Suppressor macrophage treated with lipopolysaccharide for 4 hours (primary cell): ENCODE measurements around the gene UBE2E2.

ENCODE experiments used
- DNase-seq: peaks from one replicate; pipeline ENCODE4 v3.0.0-alpha.2; 2020

UBE2E2 gene

DNA sequence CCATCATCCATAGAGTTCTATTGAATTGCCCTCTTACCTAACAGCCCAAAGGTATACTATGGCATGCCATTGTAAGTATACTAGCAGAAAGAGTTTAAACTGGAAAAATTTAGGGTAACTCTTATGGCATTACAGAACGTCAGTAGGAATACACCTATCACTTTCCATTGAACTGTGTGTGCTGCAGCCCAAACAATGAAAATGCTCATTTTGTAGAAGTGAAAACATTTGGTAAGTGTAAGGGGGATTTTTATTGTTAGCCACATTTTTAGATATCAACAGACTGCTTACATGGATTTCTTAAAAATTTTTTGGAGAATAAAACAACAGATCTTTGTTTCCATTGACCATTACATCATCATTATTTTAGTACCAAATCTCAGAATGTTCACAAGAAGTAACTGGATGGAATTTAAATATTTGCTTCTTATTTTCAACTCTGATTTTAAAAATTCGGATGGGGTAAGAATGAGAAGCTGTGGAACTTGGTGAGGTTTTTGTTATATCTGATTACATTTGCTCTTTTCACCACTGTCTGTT lies 245.9 kb downstream of the UBE2E2 start:
- DNase-seq: no peak

DNA sequence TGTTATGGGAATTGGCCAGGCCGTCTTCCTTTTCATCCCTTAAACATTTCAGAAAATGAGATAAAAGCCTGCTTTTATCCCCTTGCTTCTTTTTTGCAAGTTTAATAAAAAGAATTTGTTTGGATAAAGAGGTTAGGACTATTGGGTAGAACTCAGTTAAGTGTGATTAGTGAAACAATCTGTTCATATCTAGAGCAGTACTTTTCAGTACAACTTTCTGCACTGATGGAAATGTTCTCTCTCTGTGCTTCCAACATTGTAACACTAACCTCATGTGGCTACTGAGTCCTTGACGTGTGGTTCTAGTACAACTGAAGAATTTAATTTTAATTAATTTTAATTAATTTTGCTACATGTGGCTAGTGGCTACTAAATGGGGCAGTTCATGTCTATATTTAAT lies 246.9 kb downstream of the UBE2E2 start:
- no peak for DNase-seq

DNA sequence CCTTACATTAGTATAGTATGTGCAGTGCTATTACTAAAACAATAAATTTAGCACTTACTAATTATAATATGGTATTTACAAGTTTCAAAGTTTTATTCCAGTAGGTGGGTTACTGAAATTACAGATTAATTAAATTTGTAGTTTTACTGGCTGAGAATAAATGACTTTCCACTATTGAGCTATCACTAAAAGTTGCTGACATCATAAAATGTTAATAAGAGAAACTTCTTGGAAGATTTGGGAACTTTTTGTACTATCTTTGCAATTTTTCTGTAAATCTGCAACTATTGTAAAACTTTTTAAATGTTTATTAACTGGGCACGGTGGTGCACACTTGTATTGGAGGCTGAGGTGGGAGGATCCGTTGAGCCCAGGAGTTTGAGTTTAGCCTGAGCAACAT lies 247.7 kb downstream of the UBE2E2 start:
- no peak for DNase-seq

DNA sequence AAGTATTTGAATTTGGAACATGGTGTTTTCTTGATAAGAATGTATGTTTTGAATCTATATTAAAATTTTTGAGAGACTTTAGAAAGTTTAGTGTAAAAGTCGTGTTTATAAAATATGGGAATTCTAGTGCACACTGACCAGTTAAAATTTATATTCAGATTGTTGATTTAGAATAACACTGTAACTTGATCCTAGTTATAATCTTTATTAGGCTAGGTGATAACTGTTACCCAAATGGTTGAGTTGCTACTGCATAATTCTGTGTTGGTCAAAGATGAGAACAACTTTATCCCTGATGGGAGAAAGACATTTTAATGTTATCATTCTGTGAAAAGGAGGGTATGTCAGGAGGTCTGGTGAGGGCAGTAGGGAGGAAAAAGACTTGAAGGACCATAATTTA lies 249.3 kb downstream of the UBE2E2 start:
- no peak for DNase-seq

DNA sequence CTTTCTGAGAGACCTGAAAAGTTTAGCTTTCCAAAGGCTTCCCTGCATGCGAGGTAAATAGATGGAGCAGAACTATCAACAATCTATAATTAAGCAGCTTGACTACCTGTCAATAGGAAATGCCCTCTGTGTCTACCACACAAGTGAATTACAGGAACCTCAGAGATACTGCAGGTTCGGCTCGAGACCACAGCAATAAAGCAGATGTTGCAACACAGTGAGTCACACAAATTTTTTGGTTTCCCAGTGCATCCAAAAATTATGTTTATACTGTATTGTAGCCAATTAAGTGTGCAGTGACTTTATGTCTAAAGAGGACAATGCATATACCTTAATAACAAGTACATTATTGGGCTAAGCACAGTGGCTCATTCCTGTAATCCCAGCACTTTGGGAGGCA lies 252.0 kb downstream of the UBE2E2 start:
- DNase-seq: peak; percentile 24

DNA sequence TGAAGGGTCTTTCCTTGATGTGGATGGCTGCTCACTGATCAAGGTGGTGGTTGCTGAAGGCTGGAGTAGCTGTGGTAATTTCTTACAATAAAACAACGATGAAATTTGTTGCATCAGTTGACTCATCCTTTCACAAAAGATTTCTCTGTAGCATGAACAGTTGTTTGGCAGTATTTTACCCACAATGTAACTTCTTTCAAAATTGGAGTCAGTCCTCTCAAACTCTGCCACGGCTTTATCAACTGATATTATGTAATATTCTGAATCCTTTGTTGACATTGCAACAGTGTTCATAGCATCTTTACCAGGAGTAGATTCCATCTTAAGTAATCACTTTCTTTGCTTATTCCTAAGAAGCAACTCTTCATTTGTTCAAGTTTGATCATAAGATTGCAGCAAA lies 252.6 kb downstream of the UBE2E2 start:
- peak; percentile 4 for DNase-seq

DNA sequence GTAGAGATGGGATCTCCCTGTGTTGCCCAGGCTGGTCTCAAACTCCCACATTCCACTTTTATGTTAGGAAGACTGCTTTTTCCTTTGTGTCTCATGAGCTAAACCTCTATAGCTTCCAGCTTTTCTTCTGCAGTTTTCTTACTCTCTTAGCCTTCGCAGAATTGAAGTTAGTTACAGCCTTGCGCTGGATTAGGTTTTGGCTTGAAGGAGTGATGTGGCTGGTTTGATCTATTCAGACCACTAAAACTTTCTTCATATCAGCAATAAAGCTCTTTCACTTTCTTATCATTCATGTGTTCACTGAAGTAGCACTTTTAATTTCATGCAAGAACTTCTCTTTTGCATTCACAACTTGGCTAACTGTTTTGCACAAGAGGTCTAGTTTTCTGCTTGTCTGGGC lies 254.6 kb downstream of the UBE2E2 start:
- DNase-seq: no peak

DNA sequence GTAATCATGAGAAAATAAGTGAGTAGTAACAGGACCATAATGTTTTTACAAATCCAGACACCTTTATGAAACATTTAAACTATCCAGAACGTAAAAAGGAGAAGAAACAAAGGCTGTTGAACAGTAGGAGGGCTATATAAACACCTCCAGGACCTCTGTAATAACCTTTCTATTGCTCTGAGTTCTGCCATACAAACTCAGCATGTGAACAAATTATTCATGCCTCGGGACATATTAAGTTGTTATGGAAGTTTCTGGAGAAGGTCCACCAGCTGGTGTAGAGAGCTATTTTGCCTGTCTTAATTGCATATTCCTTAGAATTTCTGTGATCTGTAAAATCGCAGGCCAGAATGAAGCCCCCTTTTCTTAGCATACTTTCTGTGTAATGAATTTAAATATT lies 256.3 kb downstream of the UBE2E2 start:
- no peak for DNase-seq

DNA sequence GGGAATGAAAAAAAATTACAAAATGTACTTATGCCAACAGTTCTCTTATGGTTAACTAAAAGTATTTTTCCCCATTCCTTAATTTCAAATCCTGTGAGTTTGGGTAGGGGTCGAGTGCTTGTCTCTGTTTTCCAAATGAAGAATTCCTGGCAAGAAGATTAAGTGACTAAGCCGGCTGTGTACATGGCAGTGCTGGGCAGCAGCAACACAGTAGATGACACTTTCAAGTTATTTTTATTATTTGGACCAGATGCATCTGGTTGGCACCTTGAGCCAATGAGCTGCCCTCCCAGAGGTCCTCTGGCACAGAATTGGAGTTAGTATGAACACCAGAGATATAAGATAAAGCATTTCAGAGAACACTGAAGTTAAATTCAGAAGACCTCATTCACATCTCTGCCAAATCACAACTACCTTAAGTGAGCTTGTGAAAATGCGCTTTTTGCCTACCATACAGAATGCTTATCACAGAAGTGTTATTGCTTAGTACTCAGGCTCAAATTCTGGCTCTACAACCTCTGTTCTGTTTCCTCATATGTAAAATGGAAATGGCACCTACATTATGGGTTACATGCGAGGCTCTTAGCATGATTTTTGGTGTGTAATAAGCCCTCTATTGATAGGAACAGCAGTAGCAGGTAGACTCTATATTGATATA lies 256.9 kb downstream of the UBE2E2 start:
- DNase-seq: no peak

DNA sequence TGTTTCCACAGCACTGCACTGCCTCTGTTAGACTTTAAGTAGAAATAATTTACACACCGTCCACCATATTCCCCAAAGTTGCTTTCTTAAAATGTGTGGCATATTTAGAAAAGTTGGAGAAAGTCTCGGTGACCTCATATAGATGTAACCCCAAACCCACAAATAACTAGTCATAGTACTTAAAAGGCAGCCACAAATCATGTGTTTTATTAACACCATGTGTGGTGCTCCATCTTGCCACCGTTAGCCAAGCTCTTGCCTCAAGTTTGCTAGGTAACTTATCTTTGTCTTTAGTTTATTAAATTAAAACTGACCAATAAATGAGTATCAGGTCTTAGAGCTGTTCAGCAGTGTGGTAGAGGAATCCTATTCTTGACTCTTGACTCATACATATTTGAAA lies 257.9 kb downstream of the UBE2E2 start:
- no peak for DNase-seq

DNA sequence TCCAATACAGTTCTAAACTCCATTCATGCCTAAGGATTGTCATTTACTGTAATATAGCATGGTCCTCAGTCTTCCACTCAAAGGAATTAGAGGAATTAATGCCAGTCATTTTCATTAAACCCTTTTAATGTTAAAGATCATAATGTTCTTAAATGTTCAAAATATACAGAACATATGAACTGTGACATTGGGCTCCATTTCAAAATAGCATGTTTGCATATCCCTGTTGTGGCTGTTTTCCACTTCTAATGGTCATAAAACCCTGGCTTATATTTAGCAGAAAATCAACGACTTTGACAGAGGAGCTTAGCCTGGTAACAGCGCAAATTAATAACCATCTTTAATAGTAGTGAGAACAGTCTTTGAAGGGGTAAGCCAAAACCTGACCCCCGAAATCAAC lies 260.7 kb downstream of the UBE2E2 start:
- no peak for DNase-seq

DNA sequence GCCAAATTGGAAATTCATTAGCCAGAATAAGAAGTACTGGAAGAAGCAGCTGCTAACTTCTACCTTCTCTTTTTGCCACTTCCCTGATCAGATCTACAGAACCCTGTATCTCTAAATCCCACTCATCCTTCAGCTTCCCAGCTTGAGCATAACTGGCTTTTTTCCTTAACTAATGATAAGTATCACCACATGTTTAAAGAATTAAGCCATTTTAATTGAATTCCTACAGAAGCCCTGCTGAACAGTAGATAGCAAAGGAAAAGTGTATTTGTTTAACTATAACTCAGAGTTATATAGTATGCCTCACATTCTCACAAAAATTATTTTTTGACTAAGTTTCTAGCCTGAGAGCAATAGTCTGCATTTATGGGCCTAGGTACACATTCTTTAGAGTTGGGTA lies 262.4 kb downstream of the UBE2E2 start:
- DNase-seq: no peak

DNA sequence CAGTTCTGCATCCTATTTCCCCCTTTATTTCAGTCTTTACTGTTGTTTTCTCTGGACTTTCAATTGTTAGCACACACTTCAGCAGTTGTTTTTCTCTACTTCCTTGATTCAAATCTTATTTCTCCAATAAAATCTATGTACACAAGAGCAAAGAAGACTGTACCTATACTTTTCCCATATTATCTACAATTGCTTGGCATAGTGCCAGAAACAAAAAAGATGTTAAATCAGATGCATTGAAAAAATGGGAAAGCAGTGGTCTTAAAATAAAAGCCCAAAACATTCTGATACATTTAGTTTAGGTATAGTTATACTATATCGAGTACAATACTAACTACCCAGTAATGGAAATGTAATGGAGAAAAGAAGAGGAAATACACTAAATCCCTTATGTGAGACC lies 265.1 kb downstream of the UBE2E2 start:
- no peak for DNase-seq

DNA sequence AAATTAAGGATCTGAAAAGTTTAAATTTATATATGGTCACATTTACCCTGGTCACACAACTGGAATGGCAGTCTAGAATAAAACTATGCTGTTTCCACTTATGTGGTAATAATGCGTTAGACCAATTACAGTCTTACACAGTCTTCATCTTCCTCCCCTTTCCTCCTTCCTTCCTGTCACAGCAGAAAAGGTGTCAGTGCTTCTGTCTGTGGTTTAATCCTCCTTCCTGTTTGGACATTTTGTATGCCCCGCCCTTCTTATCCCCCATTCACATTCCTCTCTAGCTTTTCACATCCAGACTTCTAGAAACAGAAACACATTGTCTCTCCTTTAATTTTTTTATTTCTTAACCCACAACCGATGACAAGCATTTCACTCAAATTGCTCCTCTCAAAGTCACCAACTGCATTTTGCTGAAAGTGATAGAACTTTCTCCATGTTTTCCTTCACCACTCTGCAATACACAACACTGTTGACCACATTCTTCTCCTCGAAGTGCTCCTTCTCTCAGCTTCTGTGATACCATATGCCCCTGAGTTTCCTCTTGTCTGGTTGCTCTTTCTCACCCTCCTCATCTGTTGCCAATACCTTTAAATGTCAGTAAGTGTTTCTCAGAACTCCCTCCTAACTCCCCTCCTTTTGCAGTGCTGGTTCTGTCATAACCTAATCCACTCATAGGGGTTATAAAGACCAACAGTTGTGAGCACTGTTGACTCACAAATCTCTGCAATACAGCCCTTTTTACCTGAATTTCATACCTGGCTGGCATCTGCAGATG lies 271.6 kb downstream of the UBE2E2 start:
- DNase-seq: no peak

DNA sequence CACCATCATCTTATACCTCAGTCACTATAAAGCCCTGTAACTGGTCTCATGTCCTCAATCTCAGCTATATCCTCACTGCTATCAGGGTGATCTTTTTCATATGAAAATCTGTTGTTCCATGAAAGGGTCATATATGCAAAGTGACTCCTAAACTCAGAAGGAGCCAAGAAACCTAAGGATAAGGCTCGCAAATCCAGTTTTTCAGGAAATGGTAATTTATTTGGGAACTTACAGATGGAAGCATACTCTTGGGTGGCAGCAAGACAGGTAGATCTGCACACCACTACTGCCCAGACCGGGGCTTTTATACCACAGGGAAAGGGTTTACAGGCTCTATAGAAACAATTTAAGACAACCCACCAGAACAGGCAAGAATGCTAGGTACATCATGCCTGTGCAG lies 272.3 kb downstream of the UBE2E2 start:
- DNase-seq: no peak

DNA sequence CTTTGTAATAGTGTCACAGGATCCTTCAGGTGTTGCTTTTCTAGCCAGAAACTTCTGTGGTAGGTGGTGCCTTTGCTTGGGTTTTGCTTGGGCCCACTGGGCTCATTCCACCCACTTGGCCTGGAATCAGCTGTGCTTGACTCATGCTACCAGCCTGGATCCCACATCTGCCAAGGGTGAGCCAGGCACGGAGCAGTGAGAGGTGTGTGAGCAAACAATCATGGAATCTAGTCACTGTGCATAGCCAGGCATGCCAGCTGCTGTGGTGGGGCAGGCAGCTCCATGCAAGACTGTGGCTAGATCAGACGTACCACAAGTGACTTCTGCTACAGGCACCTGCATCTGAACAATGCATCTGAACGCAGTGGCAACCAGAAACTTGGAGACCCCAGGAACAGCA lies 275.9 kb downstream of the UBE2E2 start:
- no peak for DNase-seq

DNA sequence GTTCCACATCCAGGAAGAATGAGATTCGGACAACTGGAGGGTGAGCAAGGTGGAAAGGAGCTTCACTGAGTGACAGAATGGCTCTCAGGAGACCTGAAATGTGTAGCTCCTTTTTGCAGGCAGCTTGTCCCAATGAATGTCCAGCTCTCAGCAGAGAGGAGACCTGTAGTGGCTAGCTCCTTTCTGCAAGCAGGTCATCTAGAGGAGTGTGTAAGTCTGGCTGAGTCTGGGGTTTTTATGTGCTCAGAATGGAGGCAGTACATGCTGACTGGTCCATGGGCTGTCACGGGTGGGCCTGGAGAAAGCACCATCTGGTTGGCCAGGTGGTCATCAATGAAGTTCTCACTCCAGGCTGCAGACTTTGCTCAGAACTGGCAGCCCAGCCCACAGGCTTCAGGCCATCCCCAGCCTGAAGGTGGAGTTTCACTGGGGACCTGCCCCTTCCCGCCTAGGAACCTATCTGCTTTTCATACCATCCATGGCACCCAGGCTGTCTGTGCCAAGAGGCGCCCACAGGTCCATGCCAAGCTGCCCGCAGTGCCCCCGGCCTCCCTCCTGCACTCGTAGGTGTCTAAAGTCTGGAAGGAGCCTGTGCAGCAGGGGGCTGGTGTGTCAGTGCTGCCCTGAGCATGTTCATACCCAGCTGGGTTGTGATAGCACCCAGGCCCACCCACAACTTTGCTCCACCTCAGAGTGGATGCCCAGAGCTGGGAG lies 276.6 kb downstream of the UBE2E2 start:
- DNase-seq: no peak

DNA sequence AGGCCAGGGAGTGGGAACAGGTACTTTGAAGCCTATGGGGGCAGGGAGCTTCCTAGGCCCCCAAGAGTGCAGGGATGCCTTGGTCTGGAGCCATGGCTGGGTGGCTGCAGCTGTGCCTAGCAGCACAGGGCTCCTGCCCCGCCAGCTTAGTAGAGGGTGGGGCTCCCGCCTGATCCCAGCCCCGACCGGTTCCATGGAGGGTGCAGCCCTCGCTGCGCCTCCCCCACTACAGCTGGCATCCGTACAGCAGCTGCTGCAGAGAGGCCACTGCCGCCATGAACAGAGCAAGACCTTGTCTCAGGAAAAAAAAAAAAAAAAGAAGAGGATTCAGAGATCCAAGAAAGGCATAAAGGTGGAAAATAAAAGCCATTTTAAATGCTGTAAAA lies 277.2 kb downstream of the UBE2E2 start:
- no peak for DNase-seq

DNA sequence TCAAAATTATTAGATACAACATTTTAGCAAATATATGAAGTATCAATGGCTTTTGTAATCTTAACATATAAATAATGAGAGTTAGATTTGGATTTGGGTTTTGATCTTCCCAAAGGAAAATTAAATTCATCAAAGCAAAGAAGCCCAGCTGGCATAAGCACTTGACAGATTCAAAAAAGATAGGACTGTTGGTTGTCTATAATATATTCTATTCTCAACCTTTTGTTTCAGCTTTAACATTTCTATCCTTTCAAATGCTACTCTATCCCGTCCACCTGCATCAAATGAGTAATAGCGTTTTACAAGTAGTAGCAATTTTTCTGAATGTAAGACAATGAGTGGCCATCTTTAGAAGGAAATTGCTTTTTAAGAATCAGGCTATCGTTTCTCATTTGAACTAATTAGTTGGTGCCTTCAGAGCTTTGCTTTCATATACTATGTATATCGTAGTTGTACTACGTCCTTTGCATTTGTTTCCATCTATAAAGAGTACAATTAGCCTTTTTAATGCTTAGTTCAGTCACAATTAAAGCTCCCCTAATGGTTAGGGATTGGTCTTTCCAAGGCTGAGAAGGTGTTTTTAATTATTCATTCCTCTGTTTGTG lies 278.0 kb downstream of the UBE2E2 start:
- no peak for DNase-seq

DNA sequence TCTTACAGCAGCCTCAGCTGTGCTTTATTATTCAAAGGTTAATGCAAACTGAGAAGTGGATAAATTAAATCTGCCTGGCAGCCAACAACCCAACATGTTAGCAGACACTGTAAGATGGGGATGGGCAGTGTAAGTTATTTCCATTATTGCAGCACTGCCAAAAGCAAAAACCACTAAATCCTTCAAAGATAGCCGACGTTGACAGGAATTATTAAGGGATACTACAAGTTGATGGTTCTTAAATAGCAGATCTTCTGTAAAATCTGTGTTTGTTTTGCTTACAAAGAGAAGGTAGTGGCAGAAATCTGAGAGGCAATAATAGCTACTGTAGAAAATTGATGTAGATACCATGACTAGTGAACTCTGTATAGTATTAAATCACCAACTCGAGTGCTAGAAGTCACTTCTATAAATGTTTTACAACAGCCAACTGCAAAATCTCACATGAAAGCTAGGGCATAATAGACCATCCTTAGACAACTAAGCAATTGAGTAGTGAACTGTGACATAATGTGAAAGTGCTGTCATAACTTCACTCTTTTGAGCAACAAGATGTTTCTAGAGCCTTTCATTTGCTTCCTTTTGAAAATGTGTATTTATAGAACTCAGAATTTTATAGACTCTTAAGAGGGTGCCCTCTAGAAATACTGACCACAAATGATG lies 278.6 kb downstream of the UBE2E2 start:
- DNase-seq: peak; percentile 43

DNA sequence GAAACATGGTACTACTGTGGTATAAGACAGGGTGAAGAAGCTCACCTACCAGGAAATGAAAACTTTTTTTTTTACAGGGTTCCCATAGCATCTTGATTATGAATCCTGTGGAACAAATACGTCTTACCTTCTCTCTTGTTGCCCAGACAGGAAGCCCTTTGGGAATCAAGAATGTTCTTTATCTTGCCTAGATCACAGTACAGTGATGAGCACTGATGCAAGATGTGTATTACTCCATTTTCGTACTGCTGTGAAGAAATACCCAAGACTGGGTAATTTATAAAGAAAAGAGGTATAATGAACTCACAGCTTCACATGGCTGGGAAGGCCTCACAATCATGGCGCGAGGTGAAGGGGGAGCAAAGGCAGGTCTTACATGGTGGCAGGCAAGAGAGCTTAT lies 281.3 kb downstream of the UBE2E2 start:
- DNase-seq: no peak

DNA sequence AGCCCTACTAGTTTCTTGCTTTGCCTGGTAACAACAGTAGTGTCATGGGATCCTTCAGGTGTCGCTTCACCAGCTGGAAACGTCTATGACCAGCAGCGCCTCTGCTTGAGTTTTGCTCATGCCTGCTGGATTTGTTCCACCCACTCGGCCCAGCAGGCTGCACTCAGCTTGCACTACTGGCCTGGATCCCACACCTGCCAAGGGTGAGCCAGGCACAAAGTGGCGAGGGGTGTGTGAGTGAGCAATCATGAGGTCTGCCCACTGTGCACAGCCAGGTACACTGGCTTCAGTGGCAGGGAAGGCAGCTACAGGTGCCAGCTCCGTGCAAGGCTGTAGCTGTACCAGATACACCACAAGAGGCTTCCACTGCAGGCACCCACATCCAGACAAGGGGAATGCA lies 282.8 kb downstream of the UBE2E2 start:
- no peak for DNase-seq

DNA sequence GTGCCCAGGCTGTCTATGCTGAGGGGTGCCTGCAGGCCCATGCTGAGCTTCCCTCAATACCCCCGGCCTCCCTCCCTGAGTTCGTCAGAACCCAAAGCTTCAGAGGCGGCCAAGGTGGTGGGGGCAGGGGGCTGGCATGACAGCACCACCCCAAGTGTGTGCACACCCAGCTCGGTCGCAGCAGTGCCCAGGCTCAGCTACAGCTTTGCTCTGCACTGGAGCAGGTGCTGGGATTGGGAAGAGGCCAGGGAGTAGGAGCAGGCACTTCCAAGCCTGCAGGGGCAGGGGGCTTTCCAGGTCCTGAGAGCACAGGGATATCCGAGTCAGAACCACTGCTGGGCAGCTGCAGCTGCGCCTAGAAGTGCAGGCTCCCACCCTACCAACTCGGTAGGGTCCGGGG lies 283.9 kb downstream of the UBE2E2 start:
- no peak for DNase-seq
